Epidermal melanocyte (primary cell): ENCODE measurements around the gene MRPS14.

Experiments used
- DNase-seq: peaks from one replicate; pipeline ENCODE4 v3.0.0; 2011; ENCODE audit warnings: low spot score; ENCODE audit not compliant: insufficient read length

MRPS14 gene

GRCh38 chr1:174988539-174988938 is 34.7 kb downstream of the MRPS14 start:
- no peak for DNase-seq

GRCh38 chr1:174984952-174985351 is 38.3 kb downstream of the MRPS14 start:
- no peak for DNase-seq

- DNase-seq = no peak
Measured at GRCh38 chr1:174982971-174983689, 40.1 kb downstream of the MRPS14 start.

GRCh38 chr1:174976436-174977108 is 46.7 kb downstream of the MRPS14 start:
- DNase-seq = no peak

- no peak for DNase-seq
Measured at GRCh38 chr1:174975764-174976163, 47.5 kb downstream of the MRPS14 start.

- DNase-seq = no peak
Measured at GRCh38 chr1:174974711-174975119, 48.5 kb downstream of the MRPS14 start.

GRCh38 chr1:174971902-174972301 is 51.3 kb downstream of the MRPS14 start:
- DNase-seq = no peak

GRCh38 chr1:174971466-174971865 is 51.8 kb downstream of the MRPS14 start:
- no peak for DNase-seq

- no peak for DNase-seq
Measured at GRCh38 chr1:174969977-174970376, 53.2 kb downstream of the MRPS14 start.

GRCh38 chr1:174968750-174969244 is 54.4 kb downstream of the MRPS14 start:
- no peak for DNase-seq

GRCh38 chr1:174967845-174968705 is 55.1 kb downstream of the MRPS14 start:
- no peak for DNase-seq

- no peak for DNase-seq
Measured at GRCh38 chr1:174966008-174966572, 57.1 kb downstream of the MRPS14 start.

GRCh38 chr1:174965362-174966007 is 57.7 kb downstream of the MRPS14 start:
- no peak for DNase-seq

GRCh38 chr1:174964972-174965361 is 58.3 kb downstream of the MRPS14 start:
- DNase-seq = no peak

- DNase-seq = no peak
Measured at GRCh38 chr1:174964261-174964971, 58.8 kb downstream of the MRPS14 start.

- no peak for DNase-seq
Measured at GRCh38 chr1:174963529-174964125, 59.6 kb downstream of the MRPS14 start.
